ENCODE data around the gene SPAG6. TPM values are rescaled to one million over a fixed set of nuclear protein-coding genes. Genes with fewer than 3 reads are reported as not detected.

Gene SPAG6
- total and polyA plus RNA-seq, 8 donors, result 1.4 to 14.0 (median 7.4) TPM; not detected in 1

DNA sequence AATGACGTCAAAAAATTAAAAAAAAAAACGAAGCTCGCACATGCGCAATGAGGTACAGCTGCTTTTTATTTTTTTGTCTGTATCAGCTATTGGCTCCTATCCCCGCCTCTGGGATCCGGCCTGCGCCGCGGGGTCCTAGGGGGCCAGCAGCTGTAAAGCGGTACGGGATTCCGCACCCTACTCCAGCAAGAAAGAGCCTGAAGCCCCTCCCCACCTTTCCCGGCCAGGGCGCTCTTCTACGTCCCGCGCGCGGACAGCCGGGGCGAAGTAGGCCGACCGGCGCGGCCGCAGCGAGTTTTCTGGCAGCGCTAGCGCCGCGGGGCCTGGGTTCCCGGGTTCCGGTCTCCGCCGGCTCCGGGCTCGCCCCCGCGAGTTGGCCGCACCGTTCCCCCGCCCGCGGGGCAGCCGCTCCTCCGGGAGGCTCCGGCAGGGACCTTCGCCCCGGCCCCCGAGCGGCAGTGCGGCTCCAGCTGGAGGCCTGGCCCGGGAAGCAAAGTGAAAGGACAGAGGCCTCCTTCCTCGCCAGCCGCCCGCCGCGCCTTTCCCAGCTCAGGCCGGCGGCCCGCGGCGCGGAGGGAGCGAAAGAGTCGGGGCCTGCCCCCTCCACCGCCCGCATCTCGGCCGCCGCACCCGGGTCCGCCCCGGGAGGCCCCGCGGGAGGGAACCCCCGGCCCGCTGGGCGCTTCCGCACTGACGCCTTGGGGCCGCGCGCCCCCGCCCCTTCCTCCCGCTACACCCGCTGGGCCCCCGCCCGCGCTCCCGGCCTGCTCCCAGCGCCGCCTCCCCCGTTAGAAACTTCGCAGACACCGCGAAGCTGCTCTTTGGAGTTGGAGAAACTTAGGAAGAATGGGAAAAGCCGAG lies 4.7 kb upstream of the SPAG6 start:
- H3K27ac ChIP-seq, result peak overlapping the region; percentile 93 to 95
- H3K36me3 ChIP-seq, result no peaks in the 10 kb centered on the region
- H3K27me3 ChIP-seq, result peaks cover 88 to 91% of the 10 kb centered on the region in 2 donors
- peaks cover 14 to 35% of the 10 kb centered on the region in 2 donors for H3K4me1 ChIP-seq
- peak overlapping the region; percentile 68 to 75 for H3K4me3 ChIP-seq
- intact Hi-C loops (cut with DNase I), result no loop called here
- DNase-seq (peak; percentile 74 to 92 (median 85)), ATAC-seq (peak; percentile 84)
- TF ChIP-seq, protein P1, sequence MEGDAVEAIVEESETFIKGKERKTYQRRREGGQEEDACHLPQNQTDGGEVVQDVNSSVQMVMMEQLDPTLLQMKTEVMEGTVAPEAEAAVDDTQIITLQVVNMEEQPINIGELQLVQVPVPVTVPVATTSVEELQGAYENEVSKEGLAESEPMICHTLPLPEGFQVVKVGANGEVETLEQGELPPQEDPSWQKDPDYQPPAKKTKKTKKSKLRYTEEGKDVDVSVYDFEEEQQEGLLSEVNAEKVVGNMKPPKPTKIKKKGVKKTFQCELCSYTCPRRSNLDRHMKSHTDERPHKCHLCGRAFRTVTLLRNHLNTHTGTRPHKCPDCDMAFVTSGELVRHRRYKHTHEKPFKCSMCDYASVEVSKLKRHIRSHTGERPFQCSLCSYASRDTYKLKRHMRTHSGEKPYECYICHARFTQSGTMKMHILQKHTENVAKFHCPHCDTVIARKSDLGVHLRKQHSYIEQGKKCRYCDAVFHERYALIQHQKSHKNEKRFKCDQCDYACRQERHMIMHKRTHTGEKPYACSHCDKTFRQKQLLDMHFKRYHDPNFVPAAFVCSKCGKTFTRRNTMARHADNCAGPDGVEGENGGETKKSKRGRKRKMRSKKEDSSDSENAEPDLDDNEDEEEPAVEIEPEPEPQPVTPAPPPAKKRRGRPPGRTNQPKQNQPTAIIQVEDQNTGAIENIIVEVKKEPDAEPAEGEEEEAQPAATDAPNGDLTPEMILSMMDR (IDR thresholded peaks at IDR 0.05), result no peak
- H3K9me3 ChIP-seq, result no peaks in the 10 kb centered on the region

DNA sequence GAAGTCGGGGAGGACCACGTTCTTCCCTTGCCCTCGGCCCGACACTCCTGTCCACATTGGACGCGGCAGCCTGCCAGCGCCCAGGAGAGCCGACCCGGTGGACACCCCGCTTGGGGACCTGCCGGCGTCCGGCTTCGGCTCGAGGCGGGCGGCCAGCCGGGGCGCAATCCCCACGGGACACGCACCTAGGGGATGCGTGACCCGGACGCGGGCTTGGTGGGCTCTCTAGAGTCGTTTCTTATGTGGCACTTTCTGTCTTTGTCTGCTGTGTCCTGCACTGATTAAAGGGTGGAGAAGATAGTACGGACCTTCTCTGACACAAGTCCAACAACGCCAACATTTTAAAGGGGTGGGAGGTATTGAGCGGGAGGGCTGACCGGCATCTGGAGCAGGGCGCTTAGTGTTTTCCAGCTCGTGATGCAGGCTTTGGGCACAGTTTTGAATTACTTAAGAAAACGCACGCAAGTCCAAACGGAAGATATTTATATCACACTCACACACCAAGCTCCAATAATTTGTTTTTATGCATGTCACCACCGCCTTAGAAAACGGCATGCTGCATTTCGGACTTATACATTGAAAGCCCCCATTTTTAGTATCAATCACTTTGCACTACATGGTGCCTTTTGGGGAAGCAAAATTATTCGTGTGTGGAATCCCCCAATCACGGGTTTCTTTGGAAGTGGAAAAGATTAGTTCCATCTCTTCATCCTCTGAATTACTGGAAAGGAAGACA lies 3.9 kb upstream of the SPAG6 start:
- H3K4me3 ChIP-seq, result peak overlapping the region; percentile 68 to 75
- peaks cover 9 to 32% of the 10 kb centered on the region in 2 donors for H3K4me1 ChIP-seq
- peaks cover 88 to 91% of the 10 kb centered on the region in 2 donors for H3K27me3 ChIP-seq
- H3K27ac ChIP-seq, result peak overlapping the region; percentile 93 to 95
- no peaks in the 10 kb centered on the region for H3K36me3 ChIP-seq
- intact Hi-C loops (cut with DNase I), result no loop called here
- ATAC-seq, result peak; percentile 31
- TF ChIP-seq, protein P1 (IDR thresholded peaks at IDR 0.05), result no peak
- no peaks in the 10 kb centered on the region for H3K9me3 ChIP-seq
- DNase-seq, result peak in 1 of 4 donors; percentile 87

DNA sequence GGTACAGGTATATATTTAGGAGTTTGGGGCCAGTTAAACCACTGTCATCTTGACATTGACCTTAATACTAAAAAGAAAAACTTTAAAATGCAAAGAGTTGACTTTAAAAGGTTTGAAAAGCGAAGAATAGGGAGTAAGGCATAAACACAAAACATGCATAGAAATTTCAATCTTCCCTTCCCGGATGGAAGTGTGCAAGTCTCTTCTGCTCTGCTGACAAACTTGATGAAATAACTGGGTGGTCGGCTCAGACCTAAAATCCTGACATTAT lies 3.4 kb upstream of the SPAG6 start:
- TF ChIP-seq, protein P1 (IDR thresholded peaks at IDR 0.05), result no peak
- no peak for DNase-seq
- intact Hi-C loops (cut with DNase I), result no loop called here

DNA sequence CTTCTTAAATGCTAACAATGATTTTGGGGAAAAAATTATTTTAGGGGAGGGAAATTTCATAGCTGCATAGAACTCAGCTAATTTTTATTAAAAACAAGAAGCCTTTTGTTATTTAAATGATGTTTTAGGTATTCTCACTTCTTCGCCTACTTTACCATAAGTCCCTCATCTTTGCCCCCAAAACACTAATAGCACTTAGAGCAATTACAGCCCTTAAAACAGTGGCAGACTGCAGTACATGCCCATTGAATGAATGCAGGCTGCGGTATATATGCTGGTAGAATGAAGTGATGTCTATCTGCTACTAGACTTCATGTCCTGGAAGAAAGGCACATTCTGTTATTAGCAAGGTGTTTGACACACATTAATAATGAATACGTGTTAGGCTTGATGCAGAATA lies 2.9 kb upstream of the SPAG6 start:
- intact Hi-C loops (cut with DNase I), result no loop called here
- ATAC-seq (no peak), DNase-seq (no peak)
- Histone ChIP-seq H3K36me3 (no peaks in the 10 kb centered on the region), H3K4me1 (peaks cover 7 to 25% of the 10 kb centered on the region in 2 donors), H3K27ac (no peak overlapping the region), H3K9me3 (no peaks in the 10 kb centered on the region), H3K4me3 (no peak overlapping the region), H3K27me3 (peaks cover 88 to 91% of the 10 kb centered on the region in 2 donors)
- TF ChIP-seq, protein P1 (IDR thresholded peaks at IDR 0.05), result no peak

More for the DNA sequence above, 3.4 kb upstream of the SPAG6 start:
- no peak overlapping the region for H3K4me3 ChIP-seq
- H3K36me3 ChIP-seq, result no peaks in the 10 kb centered on the region
- H3K27me3 ChIP-seq, result peaks cover 88 to 91% of the 10 kb centered on the region in 2 donors
- no peaks in the 10 kb centered on the region for H3K9me3 ChIP-seq
- no peak overlapping the region for H3K27ac ChIP-seq
- H3K4me1 ChIP-seq, result peaks cover 7 to 27% of the 10 kb centered on the region in 2 donors
- ATAC-seq, result no peak

DNA sequence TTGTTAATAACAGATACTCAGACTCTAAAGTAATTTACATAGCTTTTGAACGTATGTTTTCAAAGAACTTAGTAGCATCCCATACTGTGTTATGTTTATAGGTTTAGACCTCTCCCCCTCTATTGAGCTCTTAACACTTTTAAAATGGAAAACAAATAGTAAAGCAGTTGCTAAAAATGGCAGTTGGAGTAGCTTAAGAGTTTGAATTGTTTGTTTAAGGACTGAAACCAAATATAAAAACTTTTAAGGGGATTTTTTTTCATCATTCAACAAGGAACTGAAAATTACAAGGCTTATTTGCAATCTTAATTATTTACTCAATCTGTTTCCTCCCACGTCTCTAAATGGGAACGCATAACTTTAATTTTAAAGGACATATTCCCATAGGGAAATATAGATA lies 1.6 kb upstream of the SPAG6 start:
- peaks cover 87 to 91% of the 10 kb centered on the region in 2 donors for H3K27me3 ChIP-seq
- H3K4me3 ChIP-seq, result no peak overlapping the region
- no peaks in the 10 kb centered on the region for H3K9me3 ChIP-seq
- no peaks in the 10 kb centered on the region for H3K36me3 ChIP-seq
- H3K4me1 ChIP-seq, result peaks cover 7 to 25% of the 10 kb centered on the region in 2 donors
- intact Hi-C loops (cut with DNase I), result no loop called here
- no peak for ATAC-seq
- no peak overlapping the region for H3K27ac ChIP-seq
- DNase-seq, result no peak
- TF ChIP-seq, protein P1 (IDR thresholded peaks at IDR 0.05), result no peak
